ENCODE measurements around the gene ATP8B3. TPM values are rescaled to one million over a fixed set of nuclear protein-coding genes. Genes with fewer than 3 reads are reported as not detected.

Gene ATP8B3, protein sequence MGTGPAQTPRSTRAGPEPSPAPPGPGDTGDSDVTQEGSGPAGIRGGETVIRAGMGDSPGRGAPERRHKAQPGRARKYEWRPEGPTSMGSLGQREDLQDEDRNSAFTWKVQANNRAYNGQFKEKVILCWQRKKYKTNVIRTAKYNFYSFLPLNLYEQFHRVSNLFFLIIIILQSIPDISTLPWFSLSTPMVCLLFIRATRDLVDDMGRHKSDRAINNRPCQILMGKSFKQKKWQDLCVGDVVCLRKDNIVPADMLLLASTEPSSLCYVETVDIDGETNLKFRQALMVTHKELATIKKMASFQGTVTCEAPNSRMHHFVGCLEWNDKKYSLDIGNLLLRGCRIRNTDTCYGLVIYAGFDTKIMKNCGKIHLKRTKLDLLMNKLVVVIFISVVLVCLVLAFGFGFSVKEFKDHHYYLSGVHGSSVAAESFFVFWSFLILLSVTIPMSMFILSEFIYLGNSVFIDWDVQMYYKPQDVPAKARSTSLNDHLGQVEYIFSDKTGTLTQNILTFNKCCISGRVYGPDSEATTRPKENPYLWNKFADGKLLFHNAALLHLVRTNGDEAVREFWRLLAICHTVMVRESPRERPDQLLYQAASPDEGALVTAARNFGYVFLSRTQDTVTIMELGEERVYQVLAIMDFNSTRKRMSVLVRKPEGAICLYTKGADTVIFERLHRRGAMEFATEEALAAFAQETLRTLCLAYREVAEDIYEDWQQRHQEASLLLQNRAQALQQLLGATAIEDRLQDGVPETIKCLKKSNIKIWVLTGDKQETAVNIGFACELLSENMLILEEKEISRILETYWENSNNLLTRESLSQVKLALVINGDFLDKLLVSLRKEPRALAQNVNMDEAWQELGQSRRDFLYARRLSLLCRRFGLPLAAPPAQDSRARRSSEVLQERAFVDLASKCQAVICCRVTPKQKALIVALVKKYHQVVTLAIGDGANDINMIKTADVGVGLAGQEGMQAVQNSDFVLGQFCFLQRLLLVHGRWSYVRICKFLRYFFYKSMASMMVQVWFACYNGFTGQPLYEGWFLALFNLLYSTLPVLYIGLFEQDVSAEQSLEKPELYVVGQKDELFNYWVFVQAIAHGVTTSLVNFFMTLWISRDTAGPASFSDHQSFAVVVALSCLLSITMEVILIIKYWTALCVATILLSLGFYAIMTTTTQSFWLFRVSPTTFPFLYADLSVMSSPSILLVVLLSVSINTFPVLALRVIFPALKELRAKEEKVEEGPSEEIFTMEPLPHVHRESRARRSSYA (N-terminal part only)
- total RNA-seq, result 1.1 and 1.5 TPM in 2 replicates
- long read RNA-seq, result 0 reads

DNA sequence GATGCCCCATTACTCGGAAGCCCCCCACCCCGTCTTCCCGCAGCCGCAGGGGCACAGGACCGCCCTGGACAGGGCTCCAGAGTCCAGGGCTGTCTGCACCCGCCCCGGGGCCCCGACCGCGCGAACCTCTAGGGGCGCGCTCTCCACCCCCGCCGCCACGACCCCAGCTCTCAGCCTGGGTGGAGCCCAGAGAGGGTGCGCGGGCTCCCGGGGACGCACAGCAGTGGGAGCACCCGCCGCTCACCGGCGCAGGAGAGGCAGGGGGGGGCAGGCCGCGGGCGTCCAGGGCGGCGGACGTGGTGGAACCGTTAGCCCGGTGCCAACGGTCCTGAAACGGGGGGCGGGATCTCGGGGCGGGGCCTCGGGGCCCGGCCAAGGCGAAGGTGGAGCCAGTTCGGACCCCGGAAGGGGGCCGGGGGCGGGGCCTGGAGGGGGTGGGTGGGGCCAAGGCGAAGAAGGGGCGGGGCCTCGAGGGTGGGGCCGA lies at the start of gene ATP8B3:
TSS of gene ATP8B3 (minus strand) at position 335 of the 484 bp plus-strand sequence. CDS start 540 bp downstream, outside the sequence.
- no peaks in the 10 kb centered on the region for H3K9me3 Mint-ChIP-seq
- H3K36me3 Mint-ChIP-seq (ENCODE audit: low read depth), result no peaks in the 10 kb centered on the region
- no peak for DNase-seq (ENCODE audit: low read depth, low spot score)
- peak within 1 kb of the TSS; percentile 96 for H3K27ac Mint-ChIP-seq (ENCODE audit: unreplicated experiment)
- H3K4me1 Mint-ChIP-seq, result peaks cover 11% of the 10 kb centered on the region
- H3K27me3 Mint-ChIP-seq (ENCODE audit: low read depth), result peaks cover 15% of the 10 kb centered on the region
- H3K4me3 Mint-ChIP-seq, result peak within 1 kb of the TSS; percentile 92
- TF ChIP-seq, protein P1, sequence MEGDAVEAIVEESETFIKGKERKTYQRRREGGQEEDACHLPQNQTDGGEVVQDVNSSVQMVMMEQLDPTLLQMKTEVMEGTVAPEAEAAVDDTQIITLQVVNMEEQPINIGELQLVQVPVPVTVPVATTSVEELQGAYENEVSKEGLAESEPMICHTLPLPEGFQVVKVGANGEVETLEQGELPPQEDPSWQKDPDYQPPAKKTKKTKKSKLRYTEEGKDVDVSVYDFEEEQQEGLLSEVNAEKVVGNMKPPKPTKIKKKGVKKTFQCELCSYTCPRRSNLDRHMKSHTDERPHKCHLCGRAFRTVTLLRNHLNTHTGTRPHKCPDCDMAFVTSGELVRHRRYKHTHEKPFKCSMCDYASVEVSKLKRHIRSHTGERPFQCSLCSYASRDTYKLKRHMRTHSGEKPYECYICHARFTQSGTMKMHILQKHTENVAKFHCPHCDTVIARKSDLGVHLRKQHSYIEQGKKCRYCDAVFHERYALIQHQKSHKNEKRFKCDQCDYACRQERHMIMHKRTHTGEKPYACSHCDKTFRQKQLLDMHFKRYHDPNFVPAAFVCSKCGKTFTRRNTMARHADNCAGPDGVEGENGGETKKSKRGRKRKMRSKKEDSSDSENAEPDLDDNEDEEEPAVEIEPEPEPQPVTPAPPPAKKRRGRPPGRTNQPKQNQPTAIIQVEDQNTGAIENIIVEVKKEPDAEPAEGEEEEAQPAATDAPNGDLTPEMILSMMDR (conservative IDR thresholded peaks at IDR 0.05), result peak; percentile 25

DNA sequence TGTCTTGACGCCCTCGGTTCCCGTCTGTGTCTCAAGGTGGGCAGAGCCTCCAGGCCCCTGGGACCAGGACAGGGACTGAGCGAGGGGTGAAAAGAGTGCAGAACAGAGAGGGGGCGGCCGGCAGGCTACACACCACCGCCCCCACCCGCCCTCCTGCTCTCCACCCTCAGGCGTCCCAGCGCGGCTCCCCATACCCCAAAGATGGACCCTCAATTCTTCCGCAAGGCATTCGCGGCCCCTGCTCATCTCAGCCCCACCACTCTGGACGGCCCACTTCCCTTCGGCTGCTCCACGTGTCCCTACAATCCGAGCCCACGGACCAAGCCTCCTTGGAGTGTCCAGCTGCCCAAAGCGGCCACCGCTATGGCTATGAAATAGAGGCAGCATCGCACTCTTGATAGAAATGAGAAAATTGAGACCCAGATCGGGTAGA lies 49.5 kb upstream of the ATP8B3 start:
- TF ChIP-seq, protein P1 (conservative IDR thresholded peaks at IDR 0.05), result no peak
- DNase-seq (ENCODE audit: low read depth, low spot score), result no peak
- Mint-ChIP-seq H3K9me3 (no peaks in the 10 kb centered on the region), H3K27ac (ENCODE audit: unreplicated experiment) (no peak overlapping the region), H3K4me1 (peaks cover 18% of the 10 kb centered on the region), H3K36me3 (ENCODE audit: low read depth) (no peaks in the 10 kb centered on the region), H3K4me3 (peak overlapping the region; percentile 80), H3K27me3 (ENCODE audit: low read depth) (peaks cover 25% of the 10 kb centered on the region)

DNA sequence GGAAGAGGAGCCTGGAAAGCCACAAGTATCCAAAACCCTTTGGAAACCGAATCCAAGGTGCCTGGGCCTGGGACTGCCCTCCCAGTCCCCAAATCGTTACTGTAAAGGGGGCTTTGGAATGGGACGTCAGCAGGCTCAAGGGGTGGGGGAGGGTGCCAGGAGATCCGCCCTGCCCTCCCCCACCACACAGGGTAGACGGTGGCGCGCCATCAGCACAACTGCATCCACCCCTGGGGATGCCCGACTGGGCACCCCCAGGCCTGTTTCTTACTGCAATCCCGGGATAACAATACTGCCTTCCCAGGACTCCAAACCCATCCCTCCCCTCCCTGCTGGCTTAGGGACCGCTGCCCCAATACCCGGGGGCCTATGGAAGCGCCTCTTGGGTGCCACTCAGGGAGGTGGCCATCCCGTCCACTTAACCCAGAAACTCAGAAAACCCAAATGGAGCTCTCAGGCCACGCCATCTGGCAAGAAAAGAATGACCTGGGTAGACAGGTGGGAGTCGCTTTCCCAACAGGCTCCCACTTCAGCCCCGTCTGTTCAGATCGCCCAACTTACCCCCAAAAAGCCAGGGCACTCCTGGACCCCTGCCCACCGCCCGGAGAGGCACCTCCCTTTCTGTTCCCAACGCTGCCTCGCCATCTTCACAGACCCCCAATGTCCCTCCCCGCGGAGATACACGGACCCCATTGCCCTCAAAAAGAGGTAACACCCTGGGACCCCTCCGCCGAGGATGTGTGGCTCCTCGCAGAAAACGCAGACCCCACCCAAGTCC lies 48.9 kb upstream of the ATP8B3 start:
- no peaks in the 10 kb centered on the region for H3K9me3 Mint-ChIP-seq
- no peaks in the 10 kb centered on the region for H3K36me3 Mint-ChIP-seq (ENCODE audit: low read depth)
- no peak for DNase-seq (ENCODE audit: low read depth, low spot score)
- H3K4me3 Mint-ChIP-seq, result peak overlapping the region; percentile 80
- peaks cover 25% of the 10 kb centered on the region for H3K27me3 Mint-ChIP-seq (ENCODE audit: low read depth)
- no peak overlapping the region for H3K27ac Mint-ChIP-seq (ENCODE audit: unreplicated experiment)
- TF ChIP-seq, protein P1 (conservative IDR thresholded peaks at IDR 0.05), result no peak
- peaks cover 18% of the 10 kb centered on the region for H3K4me1 Mint-ChIP-seq

DNA sequence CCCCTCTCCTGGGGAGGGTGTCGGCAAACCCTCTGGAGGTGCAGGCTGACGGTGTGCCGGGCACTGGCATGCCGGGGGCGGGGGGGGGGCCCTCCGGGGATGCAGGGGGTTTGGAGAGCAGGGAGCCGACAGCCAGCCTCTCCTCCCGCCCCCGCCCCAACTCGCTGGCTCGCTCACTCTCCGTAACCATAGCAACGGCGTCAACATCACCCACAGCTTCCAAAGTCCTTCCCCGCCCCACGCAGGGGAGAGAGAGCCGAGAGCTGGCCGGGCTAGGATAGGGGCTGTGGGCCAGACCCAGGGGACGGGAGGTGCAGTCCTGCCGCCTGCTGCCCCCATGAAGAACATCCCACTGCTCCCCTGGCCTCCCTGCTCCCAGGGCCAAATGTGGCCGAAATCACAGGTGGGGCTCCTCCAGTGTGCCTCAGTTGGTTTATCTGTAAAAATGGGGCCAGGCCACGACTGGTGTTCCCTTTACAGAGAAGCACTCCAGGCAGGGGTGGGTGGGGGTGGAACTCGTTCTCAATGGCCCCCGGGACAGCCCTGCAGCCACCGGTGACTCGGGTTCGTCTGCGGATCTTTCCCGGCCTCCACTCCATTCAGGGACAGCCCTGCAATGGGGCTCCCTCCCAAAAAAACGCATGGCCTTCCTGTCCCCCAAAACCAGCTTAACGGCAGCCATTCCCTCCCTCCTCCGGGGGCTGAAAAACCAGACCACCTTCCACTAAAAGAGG lies 48.1 kb upstream of the ATP8B3 start:
- Mint-ChIP-seq H3K27me3 (ENCODE audit: low read depth) (peaks cover 25% of the 10 kb centered on the region), H3K36me3 (ENCODE audit: low read depth) (no peaks in the 10 kb centered on the region), H3K4me3 (peak overlapping the region; percentile 54), H3K4me1 (peaks cover 18% of the 10 kb centered on the region), H3K27ac (ENCODE audit: unreplicated experiment) (no peak overlapping the region), H3K9me3 (no peaks in the 10 kb centered on the region)
- TF ChIP-seq, protein P1 (conservative IDR thresholded peaks at IDR 0.05), result no peak
- DNase-seq (ENCODE audit: low read depth, low spot score), result no peak
